MM.1S (cell line): Measurements from ENCODE around the gene BICDL2.

ENCODE experiments used
- EZH2 ChIP-seq: fragments of 300-600 bp; sonication (generic); optimal IDR thresholded peaks from 2 replicates; pipeline ENCODE3; 2017; ENCODE audit warnings: low read depth, mild to moderate bottlenecking, antibody characterized with exemption, low read length, mixed read lengths
- TF ChIP-seq, protein P1 (sequence below): fragments of 300-600 bp; sonication (generic); IDR thresholded peaks from 2 replicates; pipeline ENCODE4 v1.5.1; 2016; ENCODE audit warnings: antibody characterized with exemption, low read length, mixed read lengths

DNA sequence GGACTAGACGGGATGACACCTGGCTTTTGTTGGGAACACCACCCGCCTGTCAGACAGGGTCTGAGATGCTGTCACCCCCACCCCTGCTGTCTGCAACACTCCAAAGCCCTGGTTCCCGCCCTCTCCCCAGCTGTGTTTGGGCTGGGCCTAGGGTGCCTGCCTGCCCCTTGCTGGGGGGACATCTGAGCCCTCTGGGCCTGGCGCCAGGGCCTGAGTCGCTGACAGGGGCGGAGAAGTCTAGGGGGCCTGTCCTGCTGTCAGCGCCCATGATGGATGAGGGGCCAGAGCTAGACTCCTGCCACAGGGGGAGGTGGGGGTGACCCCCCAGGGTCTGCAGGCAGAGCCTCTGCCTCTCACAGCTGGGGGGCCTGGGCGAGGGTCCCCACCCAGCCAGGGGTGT lies 48.9 kb downstream of the BICDL2 start:
- TF ChIP-seq, protein P1, sequence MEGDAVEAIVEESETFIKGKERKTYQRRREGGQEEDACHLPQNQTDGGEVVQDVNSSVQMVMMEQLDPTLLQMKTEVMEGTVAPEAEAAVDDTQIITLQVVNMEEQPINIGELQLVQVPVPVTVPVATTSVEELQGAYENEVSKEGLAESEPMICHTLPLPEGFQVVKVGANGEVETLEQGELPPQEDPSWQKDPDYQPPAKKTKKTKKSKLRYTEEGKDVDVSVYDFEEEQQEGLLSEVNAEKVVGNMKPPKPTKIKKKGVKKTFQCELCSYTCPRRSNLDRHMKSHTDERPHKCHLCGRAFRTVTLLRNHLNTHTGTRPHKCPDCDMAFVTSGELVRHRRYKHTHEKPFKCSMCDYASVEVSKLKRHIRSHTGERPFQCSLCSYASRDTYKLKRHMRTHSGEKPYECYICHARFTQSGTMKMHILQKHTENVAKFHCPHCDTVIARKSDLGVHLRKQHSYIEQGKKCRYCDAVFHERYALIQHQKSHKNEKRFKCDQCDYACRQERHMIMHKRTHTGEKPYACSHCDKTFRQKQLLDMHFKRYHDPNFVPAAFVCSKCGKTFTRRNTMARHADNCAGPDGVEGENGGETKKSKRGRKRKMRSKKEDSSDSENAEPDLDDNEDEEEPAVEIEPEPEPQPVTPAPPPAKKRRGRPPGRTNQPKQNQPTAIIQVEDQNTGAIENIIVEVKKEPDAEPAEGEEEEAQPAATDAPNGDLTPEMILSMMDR: no peak
- no peak for TF ChIP-seq EZH2
